OCI-LY7 (cell line): Measurements from ENCODE around the gene TSSK3.

Experiments
- EZH2phosphoT487 ChIP-seq: fragments of 200-600 bp; sonication (generic); IDR thresholded peaks from 2 replicates; pipeline ENCODE4 v1.6.1; 2018; ENCODE audit warnings: low read depth, borderline replicate concordance, mild to moderate bottlenecking, mixed run types, antibody characterized with exemption, low read length, moderate library complexity, mixed read lengths
- TF ChIP-seq, protein P1 (sequence below): fragments of 200-600 bp; sonication (generic); conservative IDR thresholded peaks from 2 replicates; pipeline ENCODE4 v1.5.1; 2014; ENCODE audit warnings: mild to moderate bottlenecking, antibody characterized with exemption, low read length, moderate library complexity, mixed read lengths

DNA sequence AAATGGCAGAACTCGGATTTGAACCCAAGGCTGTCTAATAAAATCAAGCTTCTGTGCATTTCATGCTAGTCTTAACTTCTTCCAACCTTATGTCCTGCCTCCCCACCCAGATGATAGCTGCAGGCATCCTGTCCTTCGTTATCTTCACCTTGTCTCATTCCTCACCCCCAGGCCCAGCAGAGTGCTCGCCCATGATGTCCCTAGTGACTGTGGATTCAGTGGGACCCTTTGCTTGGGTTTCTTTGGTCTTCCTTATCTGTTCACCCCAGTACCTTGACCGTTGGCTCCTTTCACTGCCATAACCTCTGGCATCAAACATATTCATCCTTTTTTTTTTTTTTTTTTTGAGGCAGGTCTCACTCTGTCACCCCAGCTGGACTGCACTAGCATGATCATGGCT, 37.5 kb downstream of the TSSK3 start:
- TF ChIP-seq, protein P1, sequence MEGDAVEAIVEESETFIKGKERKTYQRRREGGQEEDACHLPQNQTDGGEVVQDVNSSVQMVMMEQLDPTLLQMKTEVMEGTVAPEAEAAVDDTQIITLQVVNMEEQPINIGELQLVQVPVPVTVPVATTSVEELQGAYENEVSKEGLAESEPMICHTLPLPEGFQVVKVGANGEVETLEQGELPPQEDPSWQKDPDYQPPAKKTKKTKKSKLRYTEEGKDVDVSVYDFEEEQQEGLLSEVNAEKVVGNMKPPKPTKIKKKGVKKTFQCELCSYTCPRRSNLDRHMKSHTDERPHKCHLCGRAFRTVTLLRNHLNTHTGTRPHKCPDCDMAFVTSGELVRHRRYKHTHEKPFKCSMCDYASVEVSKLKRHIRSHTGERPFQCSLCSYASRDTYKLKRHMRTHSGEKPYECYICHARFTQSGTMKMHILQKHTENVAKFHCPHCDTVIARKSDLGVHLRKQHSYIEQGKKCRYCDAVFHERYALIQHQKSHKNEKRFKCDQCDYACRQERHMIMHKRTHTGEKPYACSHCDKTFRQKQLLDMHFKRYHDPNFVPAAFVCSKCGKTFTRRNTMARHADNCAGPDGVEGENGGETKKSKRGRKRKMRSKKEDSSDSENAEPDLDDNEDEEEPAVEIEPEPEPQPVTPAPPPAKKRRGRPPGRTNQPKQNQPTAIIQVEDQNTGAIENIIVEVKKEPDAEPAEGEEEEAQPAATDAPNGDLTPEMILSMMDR = no peak
- no peak for TF ChIP-seq EZH2phosphoT487
